GM12878 (cell line): Measurements from ENCODE around the gene STK11.

Experiments
- ATF2 ChIP-seq: IDR thresholded peaks from 2 replicates; pipeline ENCODE4 v1.6.1; 2012; ENCODE audit warnings: low read length, inconsistent platforms
- CBFB ChIP-seq: IDR thresholded peaks from 2 replicates; pipeline ENCODE4 v1.6.1; 2016; ENCODE audit warnings: antibody characterized with exemption, low read depth
- CEBPB ChIP-seq, 2 experiments: fragments of 150-350 bp in 1 of 2; IDR thresholded peaks; 2 replicates each; pipeline ENCODE4 v1.6.1; 2012 to 2014; ENCODE audit warnings: low read depth in 2 of 2, low read length in 2 of 2, borderline replicate concordance in 1 of 2, inconsistent platforms in 1 of 2
- CHD4 ChIP-seq: fragments of 200-600 bp; sonication (generic); IDR thresholded peaks from 2 replicates; pipeline ENCODE4 v1.6.1; 2016; ENCODE audit warnings: mild to moderate bottlenecking
- DPF2 ChIP-seq: fragments of 450-650 bp; IDR thresholded peaks from 2 replicates; pipeline ENCODE4 v1.6.1; 2017; ENCODE audit warnings: mild to moderate bottlenecking
- ETV6 ChIP-seq, 2 experiments: fragments of 450-650 bp in 1 of 2; IDR thresholded peaks in 1 of 2; conservative IDR thresholded peaks in 1 of 2; 2 replicates each; pipeline ENCODE4 v1.6.1; 2014; ENCODE audit warnings: antibody characterized with exemption in 1 of 2, borderline replicate concordance in 1 of 2, low read depth in 1 of 2, mild to moderate bottlenecking in 1 of 2, moderate library complexity in 1 of 2
- MXI1 ChIP-seq: fragments of 150-350 bp; IDR thresholded peaks from 2 replicates; pipeline ENCODE4 v1.6.1; 2011; ENCODE audit warnings: low read depth, mild to moderate bottlenecking, inconsistent platforms, low read length, improper control_type of control experiment
- PBX3 ChIP-seq: IDR thresholded peaks from 2 replicates; pipeline ENCODE4 v1.6.1; 2011; ENCODE audit warnings: mild to moderate bottlenecking, low read depth, low read length, moderate library complexity; ENCODE audit not compliant: insufficient replicate concordance
- POLR2A ChIP-seq: IDR thresholded peaks from 2 replicates; pipeline ENCODE4 v1.6.1; 2011; ENCODE audit warnings: low read depth, mild to moderate bottlenecking, low read length
- YY1 ChIP-seq: IDR thresholded peaks from 2 replicates; pipeline ENCODE4 v1.6.1; 2011; ENCODE audit warnings: low read depth, mild to moderate bottlenecking, low read length
- TF ChIP-seq, protein P1 (sequence below), 3 experiments: IDR thresholded peaks in 2 of 3; conservative IDR thresholded peaks in 1 of 3; 2 replicates each; pipeline ENCODE4 v1.5.1; 2011; ENCODE audit warnings: low read depth in 3 of 3, low read length in 3 of 3, mild to moderate bottlenecking in 3 of 3, control low read depth in 2 of 3, moderate library complexity in 2 of 3, inconsistent platforms in 1 of 3, mixed read lengths in 1 of 3; ENCODE audit not compliant: control insufficient read depth in 2 of 3, insufficient read depth in 1 of 3; ENCODE audit errors: extremely low read depth in 1 of 3

DNA sequence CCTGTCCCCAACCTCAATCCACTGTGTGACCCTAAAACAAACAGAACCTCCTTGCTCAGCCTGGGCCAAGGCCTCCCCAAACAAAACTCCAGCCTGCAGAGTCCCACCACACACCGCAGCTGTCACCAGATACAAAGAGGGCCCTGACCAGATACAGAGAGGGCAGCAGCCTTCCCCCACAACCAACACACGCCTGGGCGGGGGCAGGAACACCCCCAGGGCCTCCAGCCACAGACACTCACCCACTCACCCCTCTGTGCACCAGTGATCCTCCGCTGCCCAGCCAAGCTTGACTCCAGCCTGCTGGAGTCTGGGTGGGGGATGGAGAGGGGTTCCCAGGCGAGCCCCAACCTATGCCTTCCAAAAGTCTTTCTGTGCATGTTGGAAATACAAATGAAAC lies 57.6 kb downstream of the STK11 start:
- TF ChIP-seq CBFB, result no peak
- TF ChIP-seq PBX3, result no peak
- TF ChIP-seq ETV6 (conservative IDR thresholded peaks at IDR 0.05 in 1 of 2, IDR thresholded peaks at IDR 0.05 in 1 of 2; ENCODE audit: borderline replicate concordance in 1 of 2, low read depth in 1 of 2), result no peak
- no peak for TF ChIP-seq YY1
- TF ChIP-seq, protein P1, sequence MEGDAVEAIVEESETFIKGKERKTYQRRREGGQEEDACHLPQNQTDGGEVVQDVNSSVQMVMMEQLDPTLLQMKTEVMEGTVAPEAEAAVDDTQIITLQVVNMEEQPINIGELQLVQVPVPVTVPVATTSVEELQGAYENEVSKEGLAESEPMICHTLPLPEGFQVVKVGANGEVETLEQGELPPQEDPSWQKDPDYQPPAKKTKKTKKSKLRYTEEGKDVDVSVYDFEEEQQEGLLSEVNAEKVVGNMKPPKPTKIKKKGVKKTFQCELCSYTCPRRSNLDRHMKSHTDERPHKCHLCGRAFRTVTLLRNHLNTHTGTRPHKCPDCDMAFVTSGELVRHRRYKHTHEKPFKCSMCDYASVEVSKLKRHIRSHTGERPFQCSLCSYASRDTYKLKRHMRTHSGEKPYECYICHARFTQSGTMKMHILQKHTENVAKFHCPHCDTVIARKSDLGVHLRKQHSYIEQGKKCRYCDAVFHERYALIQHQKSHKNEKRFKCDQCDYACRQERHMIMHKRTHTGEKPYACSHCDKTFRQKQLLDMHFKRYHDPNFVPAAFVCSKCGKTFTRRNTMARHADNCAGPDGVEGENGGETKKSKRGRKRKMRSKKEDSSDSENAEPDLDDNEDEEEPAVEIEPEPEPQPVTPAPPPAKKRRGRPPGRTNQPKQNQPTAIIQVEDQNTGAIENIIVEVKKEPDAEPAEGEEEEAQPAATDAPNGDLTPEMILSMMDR (IDR thresholded peaks at IDR 0.05 in 2 of 3, conservative IDR thresholded peaks at IDR 0.05 in 1 of 3; ENCODE audit: control insufficient read depth in 2 of 3, extremely low read depth in 1 of 3, insufficient read depth in 1 of 3, low read depth in 3 of 3, low read length in 3 of 3), result no peak
- no peak for TF ChIP-seq DPF2
- TF ChIP-seq CEBPB (IDR thresholded peaks at IDR 0.05; ENCODE audit: borderline replicate concordance in 1 of 2, low read depth in 2 of 2, low read length in 2 of 2), result no peak
- TF ChIP-seq ATF2, result no peak
- no peak for TF ChIP-seq CHD4
- TF ChIP-seq MXI1, result no peak
- TF ChIP-seq POLR2A, result no peak
